Keratinocyte (primary cell): ENCODE results near the gene CGAS. TPM values are rescaled to one million over a fixed set of nuclear protein-coding genes. Genes with fewer than 3 reads are reported as not detected.

Experiments used
- DNase-seq: peaks from one replicate; pipeline ENCODE4 v3.0.0-alpha.2; 2011; ENCODE audit warnings: low read depth, missing footprints, low spot score
- FAIRE-seq: peaks from 2 replicates; lab custom pipeline; 2011; peaks lifted over from hg19 to GRCh38; lab: Jason Lieb, UNC
- H2AFZ ChIP-seq: 2 replicates; pipeline ENCODE4 v1.6.0; 2012; ENCODE audit warnings: low read length, control low read depth, inconsistent platforms; ENCODE audit not compliant: control insufficient read depth
- H3K27ac ChIP-seq: 2 replicates; pipeline ENCODE4 v1.5.1; 2011; ENCODE audit warnings: low read length; ENCODE audit not compliant: control insufficient read depth, insufficient read depth
- H3K27me3 ChIP-seq: 3 replicates; pipeline ENCODE4 v1.6.0; 2011; ENCODE audit warnings: low read length; ENCODE audit not compliant: control insufficient read depth, insufficient read depth; ENCODE audit errors: extremely low read depth
- H3K36me3 ChIP-seq, 2 experiments: 2 replicates in 1 of 2; 3 replicates in 1 of 2; pipeline ENCODE4 v1.5.1; 2011; ENCODE audit warnings: low read length in 2 of 2, mild to moderate bottlenecking in 1 of 2; ENCODE audit not compliant: control insufficient read depth in 2 of 2, insufficient read depth in 2 of 2; ENCODE audit errors: extremely low read depth in 1 of 2
- H3K4me1 ChIP-seq: 3 replicates; pipeline ENCODE4 v1.5.1; 2011; ENCODE audit warnings: low read length; ENCODE audit not compliant: control insufficient read depth, insufficient read depth; ENCODE audit errors: extremely low read depth
- H3K4me2 ChIP-seq: 3 replicates; pipeline ENCODE4 v1.6.0; 2011; ENCODE audit warnings: low read depth, low read length; ENCODE audit not compliant: control insufficient read depth, insufficient read depth; ENCODE audit errors: extremely low read depth
- H3K4me3 ChIP-seq, 3 experiments: fragments of 200-600 bp in 1 of 3; sonication (generic) in 1 of 3; 2 replicates in 2 of 3; 3 replicates in 1 of 3; pipeline ENCODE4 v1.5.1; 2011 to 2016; ENCODE audit warnings: low read length in 3 of 3, mild to moderate bottlenecking in 3 of 3, control low read depth in 2 of 3, inconsistent platforms in 1 of 3, low read depth in 1 of 3, mixed read lengths in 1 of 3, mixed run types in 1 of 3, moderate library complexity in 1 of 3; ENCODE audit not compliant: control insufficient read depth in 2 of 3, insufficient read depth in 2 of 3; ENCODE audit errors: extremely low read depth in 1 of 3
- H3K79me2 ChIP-seq: 2 replicates; pipeline ENCODE4 v1.6.0; 2012; ENCODE audit warnings: low read length; ENCODE audit not compliant: control insufficient read depth, insufficient read depth
- H3K9ac ChIP-seq: 3 replicates; pipeline ENCODE4 v1.6.0; 2011; ENCODE audit warnings: low read length; ENCODE audit not compliant: control insufficient read depth, insufficient read depth; ENCODE audit errors: extremely low read depth
- H3K9me1 ChIP-seq: 3 replicates; pipeline ENCODE4 v1.6.0; 2011; ENCODE audit warnings: low read length; ENCODE audit not compliant: control insufficient read depth, insufficient read depth; ENCODE audit errors: extremely low read depth
- H3K9me3 ChIP-seq: 2 replicates; pipeline ENCODE4 v1.5.1; 2012; ENCODE audit warnings: low read depth, low read length; ENCODE audit not compliant: control insufficient read depth
- H4K20me1 ChIP-seq: 3 replicates; pipeline ENCODE4 v1.6.0; 2011; ENCODE audit warnings: low read length; ENCODE audit not compliant: control insufficient read depth, insufficient read depth; ENCODE audit errors: extremely low read depth
- EZH2 ChIP-seq: IDR thresholded peaks from one replicate; pipeline ENCODE4 v1.6.1; 2012; ENCODE audit warnings: inconsistent platforms, mild to moderate bottlenecking, low read length, moderate library complexity
- dilution Hi-C: fragments of 300-500 bp; cut with MboI; formaldehyde crosslinking; loops from one replicate; pipeline ENCODE4 v1.7.0; 2020; ENCODE audit warnings: low sequenced_read_pairs; ENCODE audit not compliant: extremely low pct_ligation_motif_present
- polyA plus RNA-seq, 5 experiments: library from polyadenylated mRNA; depleted of rRNA in 3 of 5; stranded (reverse) in 3 of 5; stranded (forward) in 1 of 5; unstranded in 1 of 5; fragments of >200 nt; gene quantifications; 1 replicate in 1 of 5; 2 replicates in 3 of 5; 3 replicates in 1 of 5; pipeline versions ENCODE4 v1.2.1 to v1.2.3, GENCODE V29; 2011 to 2012; ENCODE audit warnings: missing spikeins in 2 of 5, low read depth in 1 of 5, low replicate concordance in 1 of 5
- TF ChIP-seq, protein P1 (sequence below), 3 experiments: IDR thresholded peaks in 1 of 3; conservative IDR thresholded peaks in 1 of 3; optimal IDR thresholded peaks in 1 of 3; 2 replicates in 2 of 3; 3 replicates in 1 of 3; pipeline versions ENCODE3 to v1.5.1; 2011; ENCODE audit warnings: low read length in 3 of 3, mild to moderate bottlenecking in 3 of 3, moderate library complexity in 2 of 3, control low read depth in 1 of 3, inconsistent platforms in 1 of 3; ENCODE audit not compliant: insufficient read depth in 2 of 3; ENCODE audit errors: extremely low read depth in 1 of 3

The CGAS gene
- polyA plus RNA-seq, 1 donor (not counting 4 experiments of a cell fraction or from before 2014, with no cell fraction given), result 1.1 TPM

DNA sequence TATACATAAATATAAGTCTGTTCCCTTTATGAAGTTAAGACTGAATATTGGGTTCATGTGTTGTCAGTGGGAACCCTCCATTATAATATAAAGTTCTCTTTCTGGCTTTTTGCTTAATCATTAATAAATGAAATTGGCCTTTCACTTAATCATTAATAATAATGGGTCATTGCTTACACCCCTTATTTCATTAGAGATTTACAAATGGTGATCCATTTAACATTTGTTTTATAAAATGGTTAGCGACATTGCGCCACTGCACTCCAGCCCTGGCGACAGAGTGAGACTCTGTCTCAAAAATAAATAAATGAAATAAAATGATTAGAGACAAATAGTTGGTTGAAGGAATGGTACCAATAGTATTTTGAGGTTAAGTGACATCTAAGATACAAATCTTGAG, 39.0 kb downstream of the CGAS start:
- Histone ChIP-seq H3K79me2 (no peaks in the 10 kb centered on the region), H3K4me2 (no peak overlapping the region), H3K4me3 (no peak overlapping the region), H3K9ac (no peak overlapping the region), H3K9me3 (no peaks in the 10 kb centered on the region), H3K27me3 (no peaks in the 10 kb centered on the region), H2AFZ (no peak overlapping the region), H3K36me3 (no peaks in the 10 kb centered on the region), H3K4me1 (no peaks in the 10 kb centered on the region), H3K27ac (no peak overlapping the region), H4K20me1 (no peaks in the 10 kb centered on the region), H3K9me1 (no peaks in the 10 kb centered on the region)
- dilution Hi-C loops, result no loop called here
- no peak for DNase-seq
- TF ChIP-seq, protein P1, sequence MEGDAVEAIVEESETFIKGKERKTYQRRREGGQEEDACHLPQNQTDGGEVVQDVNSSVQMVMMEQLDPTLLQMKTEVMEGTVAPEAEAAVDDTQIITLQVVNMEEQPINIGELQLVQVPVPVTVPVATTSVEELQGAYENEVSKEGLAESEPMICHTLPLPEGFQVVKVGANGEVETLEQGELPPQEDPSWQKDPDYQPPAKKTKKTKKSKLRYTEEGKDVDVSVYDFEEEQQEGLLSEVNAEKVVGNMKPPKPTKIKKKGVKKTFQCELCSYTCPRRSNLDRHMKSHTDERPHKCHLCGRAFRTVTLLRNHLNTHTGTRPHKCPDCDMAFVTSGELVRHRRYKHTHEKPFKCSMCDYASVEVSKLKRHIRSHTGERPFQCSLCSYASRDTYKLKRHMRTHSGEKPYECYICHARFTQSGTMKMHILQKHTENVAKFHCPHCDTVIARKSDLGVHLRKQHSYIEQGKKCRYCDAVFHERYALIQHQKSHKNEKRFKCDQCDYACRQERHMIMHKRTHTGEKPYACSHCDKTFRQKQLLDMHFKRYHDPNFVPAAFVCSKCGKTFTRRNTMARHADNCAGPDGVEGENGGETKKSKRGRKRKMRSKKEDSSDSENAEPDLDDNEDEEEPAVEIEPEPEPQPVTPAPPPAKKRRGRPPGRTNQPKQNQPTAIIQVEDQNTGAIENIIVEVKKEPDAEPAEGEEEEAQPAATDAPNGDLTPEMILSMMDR (optimal IDR thresholded peaks at IDR 0.05 in 1 of 3, IDR thresholded peaks at IDR 0.05 in 1 of 3, conservative IDR thresholded peaks at IDR 0.05 in 1 of 3; ENCODE audit: extremely low read depth in 1 of 3, insufficient read depth in 2 of 3, low read length in 3 of 3), result no peak
- TF ChIP-seq EZH2, result no peak
- no peak for FAIRE-seq

- Histone ChIP-seq H3K79me2 (no peaks in the 10 kb centered on the region), H3K4me3 (no peak overlapping the region), H4K20me1 (no peaks in the 10 kb centered on the region), H3K36me3 (no peaks in the 10 kb centered on the region), H3K9me3 (no peaks in the 10 kb centered on the region), H3K4me1 (no peaks in the 10 kb centered on the region), H3K4me2 (no peak overlapping the region), H3K27me3 (no peaks in the 10 kb centered on the region), H3K9ac (no peak overlapping the region), H3K9me1 (no peaks in the 10 kb centered on the region), H2AFZ (no peak overlapping the region), H3K27ac (no peak overlapping the region)
- dilution Hi-C loops, result no loop called here
- DNase-seq (no peak), FAIRE-seq (no peak)
- TF ChIP-seq, protein P1 (optimal IDR thresholded peaks at IDR 0.05 in 1 of 3, IDR thresholded peaks at IDR 0.05 in 1 of 3, conservative IDR thresholded peaks at IDR 0.05 in 1 of 3; ENCODE audit: extremely low read depth in 1 of 3, insufficient read depth in 2 of 3, low read length in 3 of 3), result no peak
- TF ChIP-seq EZH2, result no peak
Measured at GRCh38 chr6:73409395-73409794, 42.7 kb downstream of the CGAS start.
